ENCODE results near the gene APP. TPM values are rescaled to one million over a fixed set of nuclear protein-coding genes. Genes with fewer than 3 reads are reported as not detected.

Gene APP
- total RNA-seq, 1 experiment from 2014 or later: 224 TPM

- DNase-seq: no peak
- Histone ChIP-seq H4K20me1 (ENCODE audit: insufficient read depth) (no peaks in the 10 kb centered on the region), H3K9me3 (ENCODE audit: insufficient read depth, low read depth) (no peaks in the 10 kb centered on the region)
Measured at GRCh38 chr21:26194811-26195251, 24.3 kb upstream of the APP start.

GRCh38 chr21:26194326-26194725 is 23.8 kb upstream of the APP start:
- Histone ChIP-seq H3K79me2 (ENCODE audit: low read depth) (no peaks in the 10 kb centered on the region), H3K9me3 (ENCODE audit: insufficient read depth, low read depth) (no peaks in the 10 kb centered on the region), H2AFZ (no peak overlapping the region), H3K36me3 (ENCODE audit: low read depth) (no peaks in the 10 kb centered on the region), H4K20me1 (ENCODE audit: insufficient read depth) (no peaks in the 10 kb centered on the region), H3K4me2 (no peak overlapping the region), H3K4me1 (replicated peaks; ENCODE audit: insufficient read depth) (no peaks in the 10 kb centered on the region), H3K9me2 (ENCODE audit: insufficient read depth) (no peaks in the 10 kb centered on the region), H3F3A (ENCODE audit: insufficient read depth, low read depth) (no peaks in the 10 kb centered on the region), H3K27me3 (ENCODE audit: insufficient read depth, low read depth) (no peaks in the 10 kb centered on the region), H3K27ac (no peak overlapping the region), H3K4me3 (no peak overlapping the region)
- CTCF ChIA-PET: no interaction called here
- no peak for DNase-seq
- no TSS peak for BruUV-seq (replicated peaks)
- POLR2A ChIA-PET (ENCODE audit: unreplicated experiment): no interaction called here
- intact Hi-C loops (cut with micrococcal nuclease; ENCODE audit: unreplicated experiment): no loop called here
- TF ChIP-seq, protein P1, sequence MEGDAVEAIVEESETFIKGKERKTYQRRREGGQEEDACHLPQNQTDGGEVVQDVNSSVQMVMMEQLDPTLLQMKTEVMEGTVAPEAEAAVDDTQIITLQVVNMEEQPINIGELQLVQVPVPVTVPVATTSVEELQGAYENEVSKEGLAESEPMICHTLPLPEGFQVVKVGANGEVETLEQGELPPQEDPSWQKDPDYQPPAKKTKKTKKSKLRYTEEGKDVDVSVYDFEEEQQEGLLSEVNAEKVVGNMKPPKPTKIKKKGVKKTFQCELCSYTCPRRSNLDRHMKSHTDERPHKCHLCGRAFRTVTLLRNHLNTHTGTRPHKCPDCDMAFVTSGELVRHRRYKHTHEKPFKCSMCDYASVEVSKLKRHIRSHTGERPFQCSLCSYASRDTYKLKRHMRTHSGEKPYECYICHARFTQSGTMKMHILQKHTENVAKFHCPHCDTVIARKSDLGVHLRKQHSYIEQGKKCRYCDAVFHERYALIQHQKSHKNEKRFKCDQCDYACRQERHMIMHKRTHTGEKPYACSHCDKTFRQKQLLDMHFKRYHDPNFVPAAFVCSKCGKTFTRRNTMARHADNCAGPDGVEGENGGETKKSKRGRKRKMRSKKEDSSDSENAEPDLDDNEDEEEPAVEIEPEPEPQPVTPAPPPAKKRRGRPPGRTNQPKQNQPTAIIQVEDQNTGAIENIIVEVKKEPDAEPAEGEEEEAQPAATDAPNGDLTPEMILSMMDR (conservative IDR thresholded peaks at IDR 0.05): no peak
- TF ChIP-seq EZH2 (IDR thresholded peaks at IDR 0.05; ENCODE audit: low read depth): no peak

More at GRCh38 chr21:26194811-26195251, 24.3 kb upstream of the APP start:
- no peaks in the 10 kb centered on the region for H3K27me3 ChIP-seq (ENCODE audit: insufficient read depth, low read depth)
- intact Hi-C loops (cut with micrococcal nuclease; ENCODE audit: unreplicated experiment): no loop called here
- H3K79me2 ChIP-seq (ENCODE audit: low read depth): no peaks in the 10 kb centered on the region
- no peak overlapping the region for H3K4me3 ChIP-seq
- TF ChIP-seq, protein P1 (conservative IDR thresholded peaks at IDR 0.05): no peak
- no peak for TF ChIP-seq EZH2 (IDR thresholded peaks at IDR 0.05; ENCODE audit: low read depth)
- CTCF ChIA-PET: no interaction called here
- no peak overlapping the region for H3K27ac ChIP-seq
- H3K36me3 ChIP-seq (ENCODE audit: low read depth): no peaks in the 10 kb centered on the region
- no peaks in the 10 kb centered on the region for H3K9me2 ChIP-seq (ENCODE audit: insufficient read depth)
- H3K4me1 ChIP-seq (replicated peaks; ENCODE audit: insufficient read depth): no peaks in the 10 kb centered on the region
- POLR2A ChIA-PET (ENCODE audit: unreplicated experiment): no interaction called here
- BruUV-seq (replicated peaks): no TSS peak
- no peak overlapping the region for H3K4me2 ChIP-seq
- no peaks in the 10 kb centered on the region for H3F3A ChIP-seq (ENCODE audit: insufficient read depth, low read depth)
- H2AFZ ChIP-seq: no peak overlapping the region

GRCh38 chr21:26191609-26192008 is 21.0 kb upstream of the APP start:
- ChIA-PET POLR2A (ENCODE audit: unreplicated experiment) (no interaction called here), CTCF (no interaction called here)
- Histone ChIP-seq H3K9me3 (ENCODE audit: insufficient read depth, low read depth) (no peaks in the 10 kb centered on the region), H3K36me3 (ENCODE audit: low read depth) (no peaks in the 10 kb centered on the region), H3K4me3 (no peak overlapping the region), H2AFZ (no peak overlapping the region), H3K27ac (no peak overlapping the region), H3K9me2 (ENCODE audit: insufficient read depth) (no peaks in the 10 kb centered on the region), H3K79me2 (ENCODE audit: low read depth) (no peaks in the 10 kb centered on the region), H3K4me2 (no peak overlapping the region), H3K27me3 (ENCODE audit: insufficient read depth, low read depth) (no peaks in the 10 kb centered on the region), H4K20me1 (ENCODE audit: insufficient read depth) (no peaks in the 10 kb centered on the region), H3K4me1 (replicated peaks; ENCODE audit: insufficient read depth) (no peaks in the 10 kb centered on the region), H3F3A (ENCODE audit: insufficient read depth, low read depth) (no peaks in the 10 kb centered on the region)
- intact Hi-C loops (cut with micrococcal nuclease; ENCODE audit: unreplicated experiment): no loop called here
- DNase-seq: no peak
- TF ChIP-seq, protein P1 (conservative IDR thresholded peaks at IDR 0.05): no peak
- no peak for TF ChIP-seq EZH2 (IDR thresholded peaks at IDR 0.05; ENCODE audit: low read depth)
- BruUV-seq (replicated peaks): no TSS peak

Data from PC-9 (cell line).